ENCODE data around the gene SREBF2.

DNA sequence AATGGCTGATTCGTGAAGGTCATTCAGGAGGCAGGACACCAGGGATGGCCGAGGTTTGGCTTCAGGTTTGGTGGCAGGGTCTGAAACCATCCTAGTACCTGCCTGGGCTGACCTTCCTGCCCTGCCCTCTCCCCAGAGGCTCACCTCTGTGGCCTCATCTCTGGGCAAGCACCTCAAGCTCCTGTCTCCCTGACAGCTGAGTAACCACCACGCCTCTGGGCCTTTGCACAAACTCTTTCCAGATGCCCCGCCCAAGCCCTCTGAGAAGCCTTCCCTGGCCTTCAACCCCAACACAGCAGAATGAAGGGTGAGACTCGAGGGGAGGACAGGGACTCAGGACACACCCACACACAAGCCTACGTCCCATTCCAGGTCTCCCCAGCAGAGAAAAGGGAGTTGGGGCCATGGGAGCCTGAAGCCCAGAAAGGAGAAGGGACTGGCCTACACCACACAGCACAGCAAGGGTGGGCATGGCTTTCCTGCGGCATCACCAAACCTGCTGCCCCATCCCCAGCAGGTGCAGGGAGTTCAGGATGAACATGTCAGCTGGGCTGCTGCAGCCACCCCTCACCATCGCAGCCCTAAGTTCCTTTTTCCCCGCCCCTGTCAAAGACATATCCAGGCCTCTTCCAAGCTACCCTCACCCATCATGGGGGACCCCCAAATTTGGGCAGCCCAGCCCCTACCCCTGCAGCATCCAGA, 79.6 kb downstream of the SREBF2 start:
- no peak for TF ChIP-seq CTCF (IDR thresholded peaks at IDR 0.05)
- TF ChIP-seq EP300 (IDR thresholded peaks at IDR 0.05) = no peak
- no peak for TF ChIP-seq POLR2AphosphoS5 (IDR thresholded peaks at IDR 0.05)
- TF ChIP-seq POLR2A (IDR thresholded peaks at IDR 0.05) = no peak
